NCI-H226 (cell line): ENCODE results near the gene SRP9.
A peak's percentile ranks its signal among the peaks of the same experiment; 100 is the strongest.
"Not testable (repeated sequence)": the region's sequence is repeated elsewhere in the genome, so short reads cannot be mapped to it uniquely, and the experiment has no call there.

Experiments used
- DNase-seq: peaks from one replicate; pipeline ENCODE4 v3.0.0-alpha.2; 2015

The SRP9 gene

GRCh38 chr1:225757927-225758656, 19.5 kb upstream of the SRP9 start:
- DNase-seq = no peak

- not testable (repeated sequence) for DNase-seq
Measured at GRCh38 chr1:225759972-225760371, 17.7 kb upstream of the SRP9 start.

- no peak for DNase-seq
Measured at GRCh38 chr1:225760531-225760930, 17.1 kb upstream of the SRP9 start.

GRCh38 chr1:225761395-225761794, 16.2 kb upstream of the SRP9 start:
- DNase-seq = not testable (repeated sequence)

GRCh38 chr1:225762002-225762441, 15.6 kb upstream of the SRP9 start:
- no peak for DNase-seq

- DNase-seq = no peak
Measured at GRCh38 chr1:225762444-225762843, 15.2 kb upstream of the SRP9 start.

GRCh38 chr1:225763716-225764548, 13.7 kb upstream of the SRP9 start:
- peak; percentile 60 for DNase-seq

GRCh38 chr1:225765982-225766674, 11.5 kb upstream of the SRP9 start:
- DNase-seq = no peak

GRCh38 chr1:225766967-225767633, 10.5 kb upstream of the SRP9 start:
- peak; percentile 70 for DNase-seq

GRCh38 chr1:225767634-225768540, 9.7 kb upstream of the SRP9 start:
- no peak for DNase-seq

GRCh38 chr1:225768662-225769426, 8.8 kb upstream of the SRP9 start:
- DNase-seq = no peak

- no peak for DNase-seq
Measured at GRCh38 chr1:225769687-225770086, 7.9 kb upstream of the SRP9 start.

GRCh38 chr1:225770561-225771248, 6.9 kb upstream of the SRP9 start:
- DNase-seq = no peak

GRCh38 chr1:225771661-225772322, 5.8 kb upstream of the SRP9 start:
- no peak for DNase-seq

- DNase-seq = peak; percentile 55
Measured at GRCh38 chr1:225772323-225772768, 5.3 kb upstream of the SRP9 start.

- DNase-seq = peak; percentile 75
Measured at GRCh38 chr1:225772848-225773247, 4.8 kb upstream of the SRP9 start.

- DNase-seq = peak; percentile 12
Measured at GRCh38 chr1:225774281-225775147, 3.1 kb upstream of the SRP9 start.

- no peak for DNase-seq
Measured at GRCh38 chr1:225776294-225776693, 1.3 kb upstream of the SRP9 start.
